ENCODE data around the gene EARS2. TPM values are rescaled to one million over a fixed set of nuclear protein-coding genes. Genes with fewer than 3 reads are reported as not detected.

EARS2 gene
- total RNA-seq, 1 experiment from 2014 or later = 50.1 TPM

DNA sequence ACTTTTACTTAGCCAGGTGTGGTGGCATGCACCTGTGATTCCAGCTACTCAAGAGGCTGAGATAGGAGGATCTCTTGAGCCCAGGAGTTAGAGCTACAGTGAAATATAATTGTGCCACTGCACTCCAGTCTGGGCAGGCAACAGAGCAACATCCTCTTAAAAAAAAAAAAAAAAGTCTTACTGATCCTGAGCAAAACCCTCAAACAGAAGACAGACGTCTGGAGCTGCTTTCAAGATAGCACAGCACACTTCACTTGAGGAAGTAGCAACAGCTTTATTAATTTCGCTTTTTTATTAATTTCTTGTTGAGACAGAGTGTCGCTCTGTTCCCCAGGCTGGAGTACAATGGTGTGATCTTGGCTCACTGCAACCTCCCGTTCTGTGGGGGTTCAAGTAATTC lies 36.6 kb downstream of the EARS2 start:
- Histone ChIP-seq H3K27me3 (ENCODE audit: insufficient read depth, low read length) (no peaks in the 10 kb centered on the region), H2BK120ac (ENCODE audit: low read depth, low read length, poor library complexity, severe bottlenecking) (no peak overlapping the region), H2AK5ac (ENCODE audit: insufficient read length, low read length) (no peak overlapping the region), H3K23ac (ENCODE audit: insufficient read length, low read depth, low read length) (no peak overlapping the region), H2BK12ac (ENCODE audit: insufficient read length, low read depth, low read length) (no peak overlapping the region), H4K20me1 (ENCODE audit: control insufficient read depth, insufficient read depth, insufficient read length) (no peaks in the 10 kb centered on the region), H4K5ac (ENCODE audit: insufficient read length, low read depth, low read length) (no peak overlapping the region), H3K14ac (ENCODE audit: insufficient read depth, low read length) (no peak overlapping the region), H3K23me2 (ENCODE audit: insufficient read length, low read depth, low read length, poor library complexity, severe bottlenecking) (no peaks in the 10 kb centered on the region), H3K9ac (ENCODE audit: extremely low read depth, insufficient read length, low read length) (no peak overlapping the region), H3K4ac (ENCODE audit: low read depth, low read length) (no peak overlapping the region), H3T11ph (ENCODE audit: low read length) (no peak overlapping the region), H3K4me1 (ENCODE audit: insufficient read depth, low read length) (no peaks in the 10 kb centered on the region), H3K18ac (ENCODE audit: insufficient read length, low read depth, low read length) (no peak overlapping the region), H3K27ac (ENCODE audit: insufficient read length, low read depth, low read length) (no peak overlapping the region), H2BK5ac (ENCODE audit: insufficient read length, low read length) (no peak overlapping the region), H2AFZ (ENCODE audit: low read length) (no peak overlapping the region), H3K79me2 (ENCODE audit: insufficient read depth, low read length) (no peaks in the 10 kb centered on the region), H3K9me3 (ENCODE audit: control insufficient read depth, low read depth, low read length) (no peaks in the 10 kb centered on the region), H4K8ac (replicated peaks; ENCODE audit: insufficient read length, low read depth, low read length) (no peak overlapping the region), H3K4me2 (ENCODE audit: insufficient read depth, insufficient read length, low read length) (no peak overlapping the region), H2BK20ac (ENCODE audit: low read depth, low read length, poor library complexity, severe bottlenecking) (no peak overlapping the region), H2BK15ac (ENCODE audit: low read depth, low read length) (no peak overlapping the region), H3K56ac (ENCODE audit: insufficient read length, low read depth, low read length) (no peak overlapping the region), H4K91ac (ENCODE audit: insufficient read length, low read depth, low read length) (no peak overlapping the region), H3K79me1 (ENCODE audit: insufficient read depth, low read depth, low read length, poor library complexity, severe bottlenecking) (no peaks in the 10 kb centered on the region)
- no CpG with 5 or more reads among the region's 4 CpGs for WGBS (ENCODE audit: extremely low coverage, insufficient read length, low lambda C conversion rate)
- Mint-ChIP-seq H3K27ac (no peak overlapping the region; a peak in 1 of 7 replicates), H3K4me3 (no peak overlapping the region), H3K4me1 (no peaks in the 10 kb centered on the region), H3K27me3 (ENCODE audit: low read depth) (no peaks in the 10 kb centered on the region), H3K36me3 (ENCODE audit: insufficient read depth in 1 of 3, low read depth in 3 of 3) (peaks cover 33 to 71% (median 54%) of the 10 kb centered on the region in 3 experiments), H3K9me3 (no peaks in the 10 kb centered on the region; a peak in 1 of 5 replicates)
- TF ChIP-seq, protein P1, sequence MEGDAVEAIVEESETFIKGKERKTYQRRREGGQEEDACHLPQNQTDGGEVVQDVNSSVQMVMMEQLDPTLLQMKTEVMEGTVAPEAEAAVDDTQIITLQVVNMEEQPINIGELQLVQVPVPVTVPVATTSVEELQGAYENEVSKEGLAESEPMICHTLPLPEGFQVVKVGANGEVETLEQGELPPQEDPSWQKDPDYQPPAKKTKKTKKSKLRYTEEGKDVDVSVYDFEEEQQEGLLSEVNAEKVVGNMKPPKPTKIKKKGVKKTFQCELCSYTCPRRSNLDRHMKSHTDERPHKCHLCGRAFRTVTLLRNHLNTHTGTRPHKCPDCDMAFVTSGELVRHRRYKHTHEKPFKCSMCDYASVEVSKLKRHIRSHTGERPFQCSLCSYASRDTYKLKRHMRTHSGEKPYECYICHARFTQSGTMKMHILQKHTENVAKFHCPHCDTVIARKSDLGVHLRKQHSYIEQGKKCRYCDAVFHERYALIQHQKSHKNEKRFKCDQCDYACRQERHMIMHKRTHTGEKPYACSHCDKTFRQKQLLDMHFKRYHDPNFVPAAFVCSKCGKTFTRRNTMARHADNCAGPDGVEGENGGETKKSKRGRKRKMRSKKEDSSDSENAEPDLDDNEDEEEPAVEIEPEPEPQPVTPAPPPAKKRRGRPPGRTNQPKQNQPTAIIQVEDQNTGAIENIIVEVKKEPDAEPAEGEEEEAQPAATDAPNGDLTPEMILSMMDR (conservative IDR thresholded peaks at IDR 0.05) = no peak
- DNase-seq = no peak

Measured in H9 (cell line).